GM12878 (cell line): ENCODE measurements around the gene SLC25A43. TPM values are rescaled to one million over a fixed set of nuclear protein-coding genes. Genes with fewer than 3 reads are reported as not detected.

Source experiments
- ATAC-seq: fragments of 200-7000 bp; cut with Tn5 transposase; 3 replicates; pipeline ENCODE4 v1.9.1; 2020; ENCODE audit warnings: mild to moderate bottlenecking, moderate library complexity
- BruUV-seq: library from RNA; stranded (reverse); fragments of 400-500 nt; replicated peaks from 2 replicates; lab custom pipeline; 2021; lab: Mats Ljungman, UMichigan
- CTCF ChIA-PET: fragments of 300-600 bp; sonication (Branson Sonifier 250); formaldehyde crosslinking; extraction: SDS; loops from one replicate; lab custom pipeline; 2021; ENCODE audit warnings: inconsistent platforms; lab: Yijun Ruan, JAX
- POLR2A ChIA-PET: fragments of 350-600 bp; formaldehyde crosslinking; extraction: SDS; loops from one replicate; lab custom pipeline; 2021; ENCODE audit warnings: inconsistent platforms; lab: Charles Lee
- RAD21 ChIA-PET: fragments of 300-600 bp; sonication (Branson Sonifier 250); formaldehyde crosslinking; loops from one replicate; lab custom pipeline; 2023; ENCODE audit warnings: antibody characterized with exemption; ENCODE audit not compliant: unreplicated experiment; lab: Charles Lee
- SMC1A ChIA-PET: fragments of 300-600 bp; sonication (Branson Sonifier 250); formaldehyde crosslinking; loops from one replicate; lab custom pipeline; 2023; ENCODE audit not compliant: unreplicated experiment, uncharacterized antibody; lab: Charles Lee
- DNase-seq: peaks from one replicate; pipeline ENCODE4 v3.0.0-alpha.2; 2011; ENCODE audit warnings: low read depth, low spot score
- FAIRE-seq: peaks from 3 replicates; lab custom pipeline; 2011; peaks lifted over from hg19 to GRCh38; lab: Jason Lieb, UNC
- H2AFZ ChIP-seq: 2 replicates; pipeline ENCODE4 v1.6.0; 2011; ENCODE audit warnings: low read depth, low read length, control low read depth; ENCODE audit not compliant: control insufficient read depth
- H3K27ac ChIP-seq: 2 replicates; pipeline ENCODE4 v1.5.1; 2011; ENCODE audit warnings: control low read depth; ENCODE audit not compliant: control insufficient read depth, insufficient read depth
- H3K27me3 ChIP-seq, 2 experiments: replicated peaks in 1 of 2; 2 replicates each; pipeline versions ENCODE4 v1.6.0 to v1.6.1; 2011; ENCODE audit warnings: low read length in 1 of 2; ENCODE audit not compliant: control insufficient read depth in 2 of 2, insufficient read depth in 2 of 2
- H3K36me3 ChIP-seq, 2 experiments: 2 replicates each; pipeline ENCODE4 v1.5.1; 2011; ENCODE audit warnings: low read length in 1 of 2; ENCODE audit not compliant: control insufficient read depth in 2 of 2, insufficient read depth in 2 of 2
- H3K4me1 ChIP-seq: 2 replicates; pipeline ENCODE4 v1.6.1; 2011; ENCODE audit warnings: mild to moderate bottlenecking, low read length, moderate library complexity, mixed read lengths; ENCODE audit not compliant: control insufficient read depth, insufficient read depth
- H3K4me2 ChIP-seq: 2 replicates; pipeline ENCODE4 v1.6.0; 2011; ENCODE audit warnings: control low read depth; ENCODE audit not compliant: control insufficient read depth, insufficient read depth
- H3K4me3 ChIP-seq: fragments of 200-600 bp; sonication (generic); 2 replicates; pipeline ENCODE4 v1.5.1; 2016
- H3K79me2 ChIP-seq: 2 replicates; pipeline ENCODE4 v1.6.0; 2011; ENCODE audit warnings: low read length; ENCODE audit not compliant: control insufficient read depth, insufficient read depth
- H3K9ac ChIP-seq: 2 replicates; pipeline ENCODE4 v1.8.0; 2011; ENCODE audit warnings: low read length, control low read depth, mixed read lengths; ENCODE audit not compliant: control insufficient read depth, insufficient read depth
- H3K9me3 ChIP-seq: replicated peaks from 3 replicates; pipeline ENCODE4 v1.5.1; 2011; ENCODE audit warnings: mild to moderate bottlenecking, low read length; ENCODE audit not compliant: control insufficient read depth, insufficient read depth
- H4K20me1 ChIP-seq: 2 replicates; pipeline ENCODE4 v1.6.0; 2011; ENCODE audit not compliant: control insufficient read depth, insufficient read depth
- EGR1 ChIP-seq, 2 experiments: IDR thresholded peaks; 1 replicate in 1 of 2; 2 replicates in 1 of 2; pipeline ENCODE4 v1.6.1; 2011 to 2012; ENCODE audit warnings: low read depth in 2 of 2, low read length in 2 of 2, borderline replicate concordance in 1 of 2, mild to moderate bottlenecking in 1 of 2, moderate library complexity in 1 of 2
- WGBS: methylation state at CpG from one replicate; pipeline ENCODE4 v1.1.6; 2016; ENCODE audit warnings: low lambda C conversion rate; ENCODE audit not compliant: insufficient replicate concordance, insufficient coverage; ENCODE audit errors: missing lambda C conversion rate; 5-methylcytosine and 5-hydroxymethylcytosine counted together
- in situ Hi-C: fragments of 300-500 bp; cut with MboI; formaldehyde crosslinking; loops from 9 replicates; pipeline ENCODE4 v1.14.3; 2018; ENCODE audit warnings: mixed read lengths
- intact Hi-C: fragments of 100-400 bp; cut with micrococcal nuclease; formaldehyde crosslinking; loops from one replicate; pipeline ENCODE4 v1.14.2; 2022; ENCODE audit not compliant: unreplicated experiment
- polyA plus RNA-seq, 11 experiments: library from polyadenylated mRNA; depleted of rRNA in 4 of 11; unstranded in 6 of 11; stranded (reverse) in 5 of 11; fragments of >200 nt; fragmentation: Nextera tagmentation in 4 of 11; fragmentation: Illumina TruSeq in 1 of 11; extraction: Ambion mirVana in 4 of 11; extraction: Trizol in 1 of 11; gene quantifications; 1 replicate in 1 of 11; 2 replicates in 10 of 11; pipeline versions ENCODE4 v1.2.1 to v1.2.3, GENCODE V29; 2011 to 2016; ENCODE audit warnings: inconsistent platforms in 2 of 11, missing spikeins in 2 of 11, low read depth in 1 of 11
- total RNA-seq, 4 experiments: library from RNA; depleted of rRNA in 3 of 4; stranded (reverse); fragments of >200 nt in 3 of 4; fragmentation: Illumina TruSeq in 1 of 4; extraction: Trizol in 1 of 4; gene quantifications; 2 replicates each; pipeline versions ENCODE4 v1.2.1 to v1.2.3, GENCODE V29; 2013 to 2021
- TF ChIP-seq, protein P1 (sequence below): IDR thresholded peaks from 2 replicates; pipeline ENCODE4 v1.6.1; 2012; ENCODE audit warnings: low read depth, low read length, improper control_type of control experiment
- TF ChIP-seq, protein P2 (sequence below): fragments of 450-650 bp; formaldehyde crosslinking; IDR thresholded peaks from 2 replicates; pipeline ENCODE4 v1.4.0; 2020; ENCODE audit warnings: mild to moderate bottlenecking, moderate library complexity

Gene SLC25A43
- total and polyA plus RNA-seq, 10 of the 15 experiments (the other 5 are each of a cell fraction or from before 2014, with no cell fraction given) = 2.5 to 13.5 (median 6.8) TPM

DNA sequence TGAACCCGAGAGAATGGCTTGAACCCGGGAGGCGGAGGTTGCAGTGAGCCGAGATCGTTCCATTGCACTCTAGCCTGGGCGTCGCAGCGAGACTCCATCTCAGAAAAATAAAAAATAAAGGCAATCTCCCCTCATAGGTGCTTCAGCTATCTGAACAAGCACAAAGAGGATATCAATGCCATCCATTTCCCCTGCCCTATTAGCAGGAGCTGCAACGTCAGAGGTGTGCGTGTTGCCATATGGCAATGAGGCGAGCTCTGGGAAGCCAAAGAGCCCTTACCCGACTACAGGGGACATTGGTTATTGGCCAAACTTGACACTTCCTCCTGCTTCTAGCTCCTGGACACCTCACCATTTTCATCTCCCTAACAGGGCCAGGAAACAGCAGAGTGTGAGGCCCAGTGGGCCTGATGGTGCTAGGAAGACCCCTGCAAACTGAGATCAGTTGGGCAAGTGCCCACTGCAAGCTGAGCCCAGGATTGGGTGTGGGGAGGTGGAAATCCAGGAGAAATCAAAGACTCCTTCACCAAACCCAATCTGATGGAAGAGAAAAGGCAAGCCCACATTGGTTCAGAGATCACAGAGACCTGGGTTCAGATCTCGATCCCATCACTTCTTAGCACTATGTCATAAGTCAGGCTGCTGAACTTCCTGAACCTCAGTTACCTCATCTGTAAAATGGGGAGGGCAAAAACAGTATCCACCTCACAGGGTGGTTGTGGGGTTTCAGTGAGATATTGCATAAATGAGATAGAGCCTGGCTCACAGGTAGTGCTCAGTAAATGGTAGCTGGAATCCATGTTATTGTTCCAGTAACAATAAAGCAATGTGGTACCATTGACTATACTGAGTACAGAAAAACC, 90.3 kb downstream of the SLC25A43 start:
- H2AFZ ChIP-seq = no peak overlapping the region
- in situ Hi-C loops = no loop called here
- FAIRE-seq (no peak), DNase-seq (no peak), ATAC-seq (no peak)
- H4K20me1 ChIP-seq = no peaks in the 10 kb centered on the region
- RAD21 ChIA-PET = interaction anchor here (1.0 to 2.7 kb wide), 5 partner anchors 11 to 244 kb away, joined by 3 to 16 read pairs (median 3); no protein-coding TSS in a partner anchor
- H3K4me3 ChIP-seq = no peak overlapping the region
- no peaks in the 10 kb centered on the region for H3K9me3 ChIP-seq
- SMC1A ChIA-PET = interaction anchor here (0.6 to 2.9 kb wide), 5 partner anchors 11 to 240 kb away, joined by 4 to 10 read pairs (median 7); no protein-coding TSS in a partner anchor
- POLR2A ChIA-PET = interaction anchor here (2.0 kb wide), 1 partner anchor 12 kb away, joined by 5 read pairs; no protein-coding TSS in a partner anchor
- H3K9ac ChIP-seq = no peak overlapping the region
- TF ChIP-seq, protein P1, sequence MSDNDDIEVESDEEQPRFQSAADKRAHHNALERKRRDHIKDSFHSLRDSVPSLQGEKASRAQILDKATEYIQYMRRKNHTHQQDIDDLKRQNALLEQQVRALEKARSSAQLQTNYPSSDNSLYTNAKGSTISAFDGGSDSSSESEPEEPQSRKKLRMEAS = no peak
- TF ChIP-seq, protein P2, sequence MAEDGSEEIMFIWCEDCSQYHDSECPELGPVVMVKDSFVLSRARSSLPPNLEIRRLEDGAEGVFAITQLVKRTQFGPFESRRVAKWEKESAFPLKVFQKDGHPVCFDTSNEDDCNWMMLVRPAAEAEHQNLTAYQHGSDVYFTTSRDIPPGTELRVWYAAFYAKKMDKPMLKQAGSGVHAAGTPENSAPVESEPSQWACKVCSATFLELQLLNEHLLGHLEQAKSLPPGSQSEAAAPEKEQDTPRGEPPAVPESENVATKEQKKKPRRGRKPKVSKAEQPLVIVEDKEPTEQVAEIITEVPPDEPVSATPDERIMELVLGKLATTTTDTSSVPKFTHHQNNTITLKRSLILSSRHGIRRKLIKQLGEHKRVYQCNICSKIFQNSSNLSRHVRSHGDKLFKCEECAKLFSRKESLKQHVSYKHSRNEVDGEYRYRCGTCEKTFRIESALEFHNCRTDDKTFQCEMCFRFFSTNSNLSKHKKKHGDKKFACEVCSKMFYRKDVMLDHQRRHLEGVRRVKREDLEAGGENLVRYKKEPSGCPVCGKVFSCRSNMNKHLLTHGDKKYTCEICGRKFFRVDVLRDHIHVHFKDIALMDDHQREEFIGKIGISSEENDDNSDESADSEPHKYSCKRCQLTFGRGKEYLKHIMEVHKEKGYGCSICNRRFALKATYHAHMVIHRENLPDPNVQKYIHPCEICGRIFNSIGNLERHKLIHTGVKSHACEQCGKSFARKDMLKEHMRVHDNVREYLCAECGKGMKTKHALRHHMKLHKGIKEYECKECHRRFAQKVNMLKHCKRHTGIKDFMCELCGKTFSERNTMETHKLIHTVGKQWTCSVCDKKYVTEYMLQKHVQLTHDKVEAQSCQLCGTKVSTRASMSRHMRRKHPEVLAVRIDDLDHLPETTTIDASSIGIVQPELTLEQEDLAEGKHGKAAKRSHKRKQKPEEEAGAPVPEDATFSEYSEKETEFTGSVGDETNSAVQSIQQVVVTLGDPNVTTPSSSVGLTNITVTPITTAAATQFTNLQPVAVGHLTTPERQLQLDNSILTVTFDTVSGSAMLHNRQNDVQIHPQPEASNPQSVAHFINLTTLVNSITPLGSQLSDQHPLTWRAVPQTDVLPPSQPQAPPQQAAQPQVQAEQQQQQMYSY = no peak
- TF ChIP-seq EGR1 (IDR thresholded peaks at IDR 0.05; ENCODE audit: borderline replicate concordance in 1 of 2, low read depth in 2 of 2, low read length in 2 of 2) = no peak
- WGBS = 45% methylated on average over 13 of the region's 13 CpGs
- H3K4me1 ChIP-seq = no peaks in the 10 kb centered on the region
- no TSS peak for BruUV-seq
- H3K79me2 ChIP-seq = no peaks in the 10 kb centered on the region
- CTCF ChIA-PET = interaction anchor here (0.6 to 6.2 kb wide), 14 partner anchors 11 to 295 kb away, joined by 3 to 59 read pairs (median 4); no protein-coding TSS in a partner anchor
- intact Hi-C loops = loop anchor here (5.0 to 10.0 kb wide), 2 partner anchors 288 to 395 kb away; no protein-coding TSS in a partner anchor
- no peaks in the 10 kb centered on the region for H3K36me3 ChIP-seq
- H3K4me2 ChIP-seq = no peak overlapping the region
- no peaks in the 10 kb centered on the region for H3K27me3 ChIP-seq
- no peak overlapping the region for H3K27ac ChIP-seq
